ENCODE results near the gene TOGARAM2. TPM values are rescaled to one million over a fixed set of nuclear protein-coding genes. Genes with fewer than 3 reads are reported as not detected.
A peak's percentile ranks its signal among the peaks of the same experiment; 100 is the strongest.

TOGARAM2 gene
- total RNA-seq, 6 experiments from 2014 or later = not detected

DNA sequence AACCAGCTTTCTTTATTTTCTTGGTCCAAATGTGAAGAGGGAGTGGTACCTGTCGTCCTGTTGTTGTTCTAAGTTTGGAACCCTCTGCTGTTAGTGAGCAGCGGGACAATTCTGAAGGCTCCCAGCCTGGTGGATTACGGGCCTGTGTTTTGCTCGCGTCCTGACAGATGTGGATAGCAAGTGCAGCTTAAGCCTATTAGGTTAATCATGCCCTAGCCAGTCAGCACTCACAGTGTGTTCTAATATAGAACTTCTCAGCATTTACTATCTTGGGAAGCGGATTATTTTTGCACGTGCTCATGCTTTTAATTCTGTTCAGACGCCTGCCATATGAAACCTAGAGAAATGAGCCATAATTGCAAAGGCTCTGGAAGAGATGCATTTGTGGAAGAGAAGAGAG is 93.3 kb downstream of the TOGARAM2 start, which contains the start of gene PCARE:
Gene PCARE (minus strand): TSS at position 113 of the 400 bp plus-strand sequence. CDS start 262 bp downstream, outside the sequence.
- Mint-ChIP-seq H3K4me1 (ENCODE audit: low read depth) (peaks cover 12% of the 10 kb centered on the region), H3K9me3 (no peaks in the 10 kb centered on the region), H3K36me3 (ENCODE audit: low read depth) (no peaks in the 10 kb centered on the region), H3K27me3 (ENCODE audit: insufficient read depth) (peaks cover 8% of the 10 kb centered on the region), H3K4me3 (no peak within 1 kb of the TSS), H3K27ac (no peak within 1 kb of the TSS)
- DNase-seq = no peak
- TF ChIP-seq, protein P1, sequence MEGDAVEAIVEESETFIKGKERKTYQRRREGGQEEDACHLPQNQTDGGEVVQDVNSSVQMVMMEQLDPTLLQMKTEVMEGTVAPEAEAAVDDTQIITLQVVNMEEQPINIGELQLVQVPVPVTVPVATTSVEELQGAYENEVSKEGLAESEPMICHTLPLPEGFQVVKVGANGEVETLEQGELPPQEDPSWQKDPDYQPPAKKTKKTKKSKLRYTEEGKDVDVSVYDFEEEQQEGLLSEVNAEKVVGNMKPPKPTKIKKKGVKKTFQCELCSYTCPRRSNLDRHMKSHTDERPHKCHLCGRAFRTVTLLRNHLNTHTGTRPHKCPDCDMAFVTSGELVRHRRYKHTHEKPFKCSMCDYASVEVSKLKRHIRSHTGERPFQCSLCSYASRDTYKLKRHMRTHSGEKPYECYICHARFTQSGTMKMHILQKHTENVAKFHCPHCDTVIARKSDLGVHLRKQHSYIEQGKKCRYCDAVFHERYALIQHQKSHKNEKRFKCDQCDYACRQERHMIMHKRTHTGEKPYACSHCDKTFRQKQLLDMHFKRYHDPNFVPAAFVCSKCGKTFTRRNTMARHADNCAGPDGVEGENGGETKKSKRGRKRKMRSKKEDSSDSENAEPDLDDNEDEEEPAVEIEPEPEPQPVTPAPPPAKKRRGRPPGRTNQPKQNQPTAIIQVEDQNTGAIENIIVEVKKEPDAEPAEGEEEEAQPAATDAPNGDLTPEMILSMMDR (IDR thresholded peaks at IDR 0.05) = no peak

DNA sequence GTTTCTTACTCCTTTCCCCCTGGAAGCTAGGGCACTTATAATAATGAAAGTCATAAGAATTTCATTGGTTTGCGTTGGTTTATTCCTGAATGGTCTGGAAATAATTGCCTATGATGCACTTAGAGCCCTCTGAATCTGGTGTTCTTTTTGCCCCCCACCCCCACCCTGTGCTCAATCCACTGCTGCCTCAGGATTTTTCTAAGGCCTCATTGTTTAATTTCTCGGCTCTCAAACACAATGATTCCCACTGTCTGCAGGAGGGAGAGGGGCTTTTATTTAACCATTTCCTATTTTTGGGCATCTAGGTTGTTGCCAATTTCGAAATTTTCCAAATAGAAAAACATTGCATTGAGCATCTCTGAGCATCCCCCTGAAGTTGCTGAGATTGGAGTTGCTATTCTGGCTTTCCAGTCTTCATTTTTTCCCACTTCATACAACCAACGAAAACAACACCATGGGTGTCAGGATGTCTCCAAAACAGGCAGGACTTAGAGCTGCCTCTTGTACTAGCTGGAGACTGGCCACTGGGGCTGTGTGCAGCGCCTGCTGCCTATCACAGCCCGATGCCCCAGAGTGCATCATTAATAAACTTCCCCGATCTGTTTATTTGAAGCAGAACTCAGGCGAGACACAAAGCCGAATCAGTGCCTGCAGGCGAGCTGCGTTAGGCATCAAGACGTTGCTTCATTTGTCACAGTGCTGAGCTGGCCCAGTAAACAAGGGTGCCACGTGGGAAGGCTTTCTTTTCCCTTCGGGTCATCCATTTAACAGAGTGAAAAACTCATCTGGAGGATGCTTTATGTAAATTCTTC is 95.0 kb downstream of the TOGARAM2 start:
- H3K4me1 Mint-ChIP-seq (ENCODE audit: low read depth) = peaks cover 12% of the 10 kb centered on the region
- H3K27me3 Mint-ChIP-seq (ENCODE audit: insufficient read depth) = peaks cover 10% of the 10 kb centered on the region
- H3K27ac Mint-ChIP-seq = peak overlapping the region; percentile 63
- peak overlapping the region; percentile 33 for H3K4me3 Mint-ChIP-seq
- no peaks in the 10 kb centered on the region for H3K36me3 Mint-ChIP-seq (ENCODE audit: low read depth)
- TF ChIP-seq, protein P1 (IDR thresholded peaks at IDR 0.05) = peak; percentile 27
- H3K9me3 Mint-ChIP-seq = peaks cover 7% of the 10 kb centered on the region; the same call in 1 of the 2 replicates
- DNase-seq = peak; percentile 79

DNA sequence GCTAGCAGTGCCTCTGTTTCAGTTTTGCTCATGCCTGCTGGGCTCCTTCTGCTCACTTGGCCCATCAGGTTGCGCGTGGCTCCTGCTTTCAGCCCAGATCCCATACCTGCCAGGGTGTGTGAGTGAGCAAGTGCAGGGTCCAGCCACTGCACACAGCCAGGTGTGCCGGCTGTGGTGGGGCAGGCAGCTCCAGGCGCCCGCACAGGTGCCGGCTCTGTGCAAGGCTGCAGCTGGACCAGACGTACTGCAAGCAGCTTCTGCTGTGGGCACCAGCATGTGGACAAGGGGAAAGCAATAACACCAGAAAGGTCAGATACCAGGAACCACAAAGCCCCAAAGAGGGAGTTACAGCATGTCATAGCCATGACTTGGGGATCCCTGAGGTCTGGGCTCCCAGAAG is 98.8 kb downstream of the TOGARAM2 start:
- TF ChIP-seq, protein P1 (IDR thresholded peaks at IDR 0.05) = no peak
- DNase-seq = no peak
- peaks cover 2% of the 10 kb centered on the region; the same call in 1 of the 2 replicates for H3K27me3 Mint-ChIP-seq (ENCODE audit: insufficient read depth)
- H3K4me3 Mint-ChIP-seq = no peak overlapping the region
- no peak overlapping the region for H3K27ac Mint-ChIP-seq
- no peaks in the 10 kb centered on the region for H3K36me3 Mint-ChIP-seq (ENCODE audit: low read depth)
- H3K9me3 Mint-ChIP-seq = peaks cover 7% of the 10 kb centered on the region; the same call in 1 of the 2 replicates
- peaks cover 12% of the 10 kb centered on the region for H3K4me1 Mint-ChIP-seq (ENCODE audit: low read depth)

DNA sequence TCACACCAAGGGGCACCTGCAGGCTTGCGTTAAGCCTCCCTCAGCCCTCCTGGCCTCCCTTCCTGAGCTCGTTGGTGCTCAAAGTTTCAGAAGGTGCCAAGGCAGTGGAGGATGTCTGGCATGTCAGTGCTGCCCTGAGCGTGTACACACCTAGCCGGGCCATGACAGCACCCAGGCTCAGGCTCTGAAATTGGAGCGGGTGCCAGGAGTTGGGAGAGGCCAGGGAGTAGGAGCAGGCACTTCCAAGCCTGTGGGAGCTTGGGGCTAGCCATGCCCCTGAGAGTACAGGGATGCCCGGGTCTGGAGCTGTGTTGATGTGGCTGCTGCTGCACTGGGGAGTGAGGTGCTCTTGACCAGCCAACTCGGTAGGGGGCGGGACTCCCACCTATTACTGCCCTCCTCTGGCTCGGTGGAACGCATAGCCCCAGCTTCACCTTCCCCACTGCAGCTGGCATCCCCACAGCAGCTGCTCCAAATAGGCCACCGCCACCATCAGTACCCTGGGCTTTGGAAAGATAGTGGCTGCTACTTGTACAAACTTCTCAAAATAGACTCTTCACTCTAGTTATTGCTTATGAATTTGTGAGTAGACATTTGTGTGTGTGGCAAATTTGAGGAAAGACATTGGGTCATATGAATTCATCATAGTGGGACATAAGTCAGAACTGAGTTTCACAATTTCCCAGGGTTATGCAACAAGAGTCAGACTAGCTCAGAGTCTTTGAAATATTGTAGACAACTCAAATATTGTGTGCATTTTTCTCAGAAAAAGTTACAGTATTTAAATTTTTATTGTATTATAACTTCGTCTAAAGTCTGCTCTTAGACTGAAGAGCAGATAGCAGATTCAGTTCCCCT is 100.0 kb downstream of the TOGARAM2 start:
- H3K36me3 Mint-ChIP-seq (ENCODE audit: low read depth) = no peaks in the 10 kb centered on the region
- H3K27me3 Mint-ChIP-seq (ENCODE audit: insufficient read depth) = peaks cover 2% of the 10 kb centered on the region; the same call in 1 of the 2 replicates
- H3K27ac Mint-ChIP-seq = no peak overlapping the region
- peaks cover 7% of the 10 kb centered on the region; the same call in 1 of the 2 replicates for H3K9me3 Mint-ChIP-seq
- DNase-seq = no peak
- TF ChIP-seq, protein P1 (IDR thresholded peaks at IDR 0.05) = no peak
- no peak overlapping the region for H3K4me3 Mint-ChIP-seq
- peaks cover 9% of the 10 kb centered on the region for H3K4me1 Mint-ChIP-seq (ENCODE audit: low read depth)

- Mint-ChIP-seq H3K36me3 (ENCODE audit: low read depth) (no peaks in the 10 kb centered on the region), H3K27me3 (ENCODE audit: insufficient read depth) (peaks cover 2% of the 10 kb centered on the region; the same call in 1 of the 2 replicates), H3K4me3 (no peak overlapping the region), H3K27ac (no peak overlapping the region), H3K4me1 (ENCODE audit: low read depth) (0 out of 2 replicates have a peak, but pooled peaks cover under 1% of the 10 kb centered on the region), H3K9me3 (peaks cover 7% of the 10 kb centered on the region; the same call in 1 of the 2 replicates)
- TF ChIP-seq, protein P1 (IDR thresholded peaks at IDR 0.05) = no peak
- no peak for DNase-seq
Measured at GRCh38 chr2:29082804-29083495, 101.9 kb downstream of the TOGARAM2 start.

Data from HFFc6 (cell line).